Measurements from ENCODE around the gene ETNK1.

The ETNK1 gene

GRCh38 chr12:22653791-22654190 is 28.8 kb downstream of the ETNK1 start:
- Mint-ChIP-seq H3K4me1 (peaks cover 25 to 28% of the 10 kb centered on the region in 2 donors), H3K27me3 (no peaks in the 10 kb centered on the region), H3K9me3 (peaks cover 2 to 4% of the 10 kb centered on the region in 2 donors), H3K36me3 (peaks cover 29 to 55% of the 10 kb centered on the region in 2 donors), H3K27ac (no peak overlapping the region), H3K4me3 (no peak overlapping the region)
- DNase-seq (no peak), ATAC-seq (replicated peaks) (no peak)

GRCh38 chr12:22656376-22656775 is 31.4 kb downstream of the ETNK1 start:
- ATAC-seq (replicated peaks) (no peak), DNase-seq (no peak)
- H3K4me3 Mint-ChIP-seq = no peak overlapping the region
- H3K27me3 Mint-ChIP-seq = no peaks in the 10 kb centered on the region
- peaks cover 23 to 28% of the 10 kb centered on the region in 2 donors for H3K4me1 Mint-ChIP-seq
- H3K27ac Mint-ChIP-seq = no peak overlapping the region
- H3K36me3 Mint-ChIP-seq = peaks cover 29 to 45% of the 10 kb centered on the region in 2 donors
- peaks cover 2 to 4% of the 10 kb centered on the region in 2 donors for H3K9me3 Mint-ChIP-seq

DNA sequence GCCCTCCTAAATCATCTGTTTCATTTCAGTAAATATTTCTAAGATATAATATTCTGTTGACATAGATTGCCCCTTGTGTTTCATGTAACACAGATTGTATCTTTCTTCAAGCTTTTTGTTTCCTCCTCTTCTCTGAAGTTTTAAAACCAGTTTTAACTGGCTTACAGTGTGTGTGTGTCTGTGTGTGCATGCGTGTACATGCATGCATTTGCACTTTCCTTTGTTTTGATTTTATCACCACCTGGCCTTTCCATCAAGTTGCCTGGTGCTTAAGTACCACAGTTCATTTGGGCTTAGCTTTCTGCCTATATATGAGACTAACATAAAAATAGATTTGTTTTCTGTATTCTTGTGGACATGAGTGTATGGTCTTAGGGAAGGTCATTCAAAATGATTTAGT is 31.9 kb downstream of the ETNK1 start:
- Mint-ChIP-seq H3K9me3 (peaks cover 2 to 4% of the 10 kb centered on the region in 2 donors), H3K36me3 (peaks cover 27 to 43% of the 10 kb centered on the region in 2 donors), H3K4me1 (peaks cover 23 to 28% of the 10 kb centered on the region in 2 donors), H3K4me3 (no peak overlapping the region), H3K27ac (peak overlapping the region; percentile 33), H3K27me3 (no peaks in the 10 kb centered on the region)
- DNase-seq (no peak), ATAC-seq (replicated peaks) (no peak)

- Mint-ChIP-seq H3K9me3 (peaks cover 2 to 4% of the 10 kb centered on the region in 2 donors), H3K27ac (no peak overlapping the region), H3K4me1 (peaks cover 21 to 23% of the 10 kb centered on the region in 2 donors), H3K27me3 (no peaks in the 10 kb centered on the region), H3K36me3 (peaks cover 27 to 41% of the 10 kb centered on the region in 2 donors), H3K4me3 (no peak overlapping the region)
- DNase-seq = no peak
- ATAC-seq (replicated peaks) = no peak
Observed at GRCh38 chr12:22657538-22657937, 32.6 kb downstream of the ETNK1 start.

DNA sequence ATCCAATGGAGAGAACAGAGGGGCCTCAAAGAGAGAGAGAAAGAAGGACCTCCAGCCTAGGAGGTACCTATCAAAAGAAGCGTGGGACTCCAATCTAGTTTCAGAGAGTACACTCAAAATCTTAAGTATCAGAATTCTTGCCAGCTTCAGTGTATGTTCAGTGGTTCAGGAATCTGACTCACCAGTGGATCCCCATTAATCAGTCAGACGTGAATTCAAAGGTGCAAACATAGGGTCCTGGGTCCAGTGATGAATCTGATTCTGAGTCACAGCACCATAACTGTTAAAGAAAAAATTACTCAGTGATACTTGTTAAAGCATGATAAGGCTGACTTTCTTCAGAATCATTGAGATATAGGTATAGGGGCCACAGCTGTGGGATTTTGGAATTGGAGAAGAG is 33.2 kb downstream of the ETNK1 start:
- Mint-ChIP-seq H3K27me3 (no peaks in the 10 kb centered on the region), H3K4me3 (no peak overlapping the region), H3K27ac (no peak overlapping the region), H3K4me1 (peaks cover 15 to 17% of the 10 kb centered on the region in 2 donors), H3K36me3 (peaks cover 22 to 35% of the 10 kb centered on the region in 2 donors), H3K9me3 (no peaks in the 10 kb centered on the region)
- ATAC-seq (replicated peaks) (peak in 1 of 2 donors; percentile 50), DNase-seq (no peak)

- ATAC-seq (replicated peaks) (no peak), DNase-seq (no peak)
- Mint-ChIP-seq H3K9me3 (no peaks in the 10 kb centered on the region), H3K27me3 (no peaks in the 10 kb centered on the region), H3K4me1 (peaks cover 8% of the 10 kb centered on the region in 2 donors), H3K27ac (peak overlapping the region; percentile 9), H3K36me3 (peaks cover 23 to 34% of the 10 kb centered on the region in 2 donors), H3K4me3 (no peak overlapping the region)
Observed at GRCh38 chr12:22662356-22662755, 37.4 kb downstream of the ETNK1 start.

DNA sequence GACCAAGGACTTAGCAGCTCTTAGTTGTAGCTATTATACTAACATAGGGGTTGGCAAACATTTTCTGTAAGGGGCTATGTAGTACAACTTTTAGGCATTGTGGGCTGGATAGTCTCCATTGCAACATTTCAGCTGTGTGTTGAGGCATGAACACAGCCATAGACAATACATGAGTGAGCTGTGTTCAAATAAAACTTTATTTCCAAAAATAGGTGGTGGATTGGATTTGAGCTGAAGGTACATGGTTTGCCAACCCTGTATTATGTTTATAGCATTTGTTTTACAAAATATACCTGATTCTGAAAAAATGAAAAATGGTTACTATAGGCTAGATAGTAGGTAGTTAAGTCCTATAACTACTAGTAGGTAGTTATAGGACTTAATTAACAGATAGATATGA is 40.5 kb downstream of the ETNK1 start:
- Mint-ChIP-seq H3K27me3 (no peaks in the 10 kb centered on the region), H3K27ac (no peak overlapping the region), H3K9me3 (no peaks in the 10 kb centered on the region), H3K4me1 (no peaks in the 10 kb centered on the region), H3K36me3 (peaks cover 16 to 26% of the 10 kb centered on the region in 2 donors), H3K4me3 (no peak overlapping the region)
- ATAC-seq (replicated peaks) (no peak), DNase-seq (no peak)

GRCh38 chr12:22667122-22667521 is 42.2 kb downstream of the ETNK1 start:
- DNase-seq = no peak
- Mint-ChIP-seq H3K9me3 (no peaks in the 10 kb centered on the region), H3K27ac (no peak overlapping the region), H3K27me3 (no peaks in the 10 kb centered on the region), H3K4me1 (no peaks in the 10 kb centered on the region), H3K36me3 (peaks cover 13 to 23% of the 10 kb centered on the region in 2 donors), H3K4me3 (no peak overlapping the region)
- no peak for ATAC-seq (replicated peaks)

DNA sequence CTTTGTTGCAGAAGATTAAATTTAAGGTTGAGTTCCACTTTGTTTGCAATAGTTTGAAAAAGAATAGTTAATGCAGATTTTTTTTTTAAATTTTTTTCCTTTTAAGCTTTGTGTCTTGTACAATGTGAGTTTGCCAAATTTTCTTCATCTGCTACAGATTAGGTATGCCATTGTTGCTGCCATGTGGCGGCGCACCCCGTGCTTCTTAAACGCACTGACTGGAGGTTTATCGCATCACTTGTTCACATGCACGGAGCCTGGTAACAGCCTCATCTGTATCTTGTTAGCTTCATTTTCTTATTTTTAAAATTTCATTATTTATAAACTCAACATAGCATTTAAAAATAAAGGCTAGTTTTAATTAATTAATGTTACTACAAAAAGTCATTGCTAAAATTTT is 43.5 kb downstream of the ETNK1 start:
- no peaks in the 10 kb centered on the region for H3K9me3 Mint-ChIP-seq
- peaks cover 12 to 24% of the 10 kb centered on the region in 2 donors for H3K36me3 Mint-ChIP-seq
- H3K27me3 Mint-ChIP-seq = no peaks in the 10 kb centered on the region
- H3K27ac Mint-ChIP-seq = no peak overlapping the region
- no peak overlapping the region for H3K4me3 Mint-ChIP-seq
- DNase-seq (no peak), ATAC-seq (replicated peaks) (no peak)
- H3K4me1 Mint-ChIP-seq = no peaks in the 10 kb centered on the region

GRCh38 chr12:22670762-22671161 is 45.8 kb downstream of the ETNK1 start:
- ATAC-seq (replicated peaks) = no peak
- Mint-ChIP-seq H3K27me3 (no peaks in the 10 kb centered on the region), H3K4me3 (no peak overlapping the region), H3K36me3 (peaks cover 11 to 29% of the 10 kb centered on the region in 2 donors), H3K4me1 (no peaks in the 10 kb centered on the region), H3K9me3 (no peaks in the 10 kb centered on the region), H3K27ac (no peak overlapping the region)
- DNase-seq = no peak

- no peak for DNase-seq
- peaks cover 27 to 40% of the 10 kb centered on the region in 2 donors for H3K36me3 Mint-ChIP-seq
- no peak overlapping the region for H3K27ac Mint-ChIP-seq
- no peaks in the 10 kb centered on the region for H3K27me3 Mint-ChIP-seq
- H3K4me3 Mint-ChIP-seq = no peak overlapping the region
- H3K4me1 Mint-ChIP-seq = peaks cover 2 to 4% of the 10 kb centered on the region in 2 donors
- no peak for ATAC-seq (replicated peaks)
- peaks cover 0 to 7% of the 10 kb centered on the region in 2 donors for H3K9me3 Mint-ChIP-seq
Observed at GRCh38 chr12:22672951-22673350, 48.0 kb downstream of the ETNK1 start.

GRCh38 chr12:22677781-22678574 is 53.0 kb downstream of the ETNK1 start:
- H3K4me3 Mint-ChIP-seq = no peak overlapping the region
- DNase-seq (no peak), ATAC-seq (replicated peaks) (no peak)
- peaks cover 47 to 52% of the 10 kb centered on the region in 2 donors for H3K36me3 Mint-ChIP-seq
- H3K4me1 Mint-ChIP-seq = peaks cover 5 to 8% of the 10 kb centered on the region in 2 donors
- H3K27ac Mint-ChIP-seq = no peak overlapping the region
- no peaks in the 10 kb centered on the region for H3K27me3 Mint-ChIP-seq
- peaks cover 0 to 7% of the 10 kb centered on the region in 2 donors for H3K9me3 Mint-ChIP-seq

DNA sequence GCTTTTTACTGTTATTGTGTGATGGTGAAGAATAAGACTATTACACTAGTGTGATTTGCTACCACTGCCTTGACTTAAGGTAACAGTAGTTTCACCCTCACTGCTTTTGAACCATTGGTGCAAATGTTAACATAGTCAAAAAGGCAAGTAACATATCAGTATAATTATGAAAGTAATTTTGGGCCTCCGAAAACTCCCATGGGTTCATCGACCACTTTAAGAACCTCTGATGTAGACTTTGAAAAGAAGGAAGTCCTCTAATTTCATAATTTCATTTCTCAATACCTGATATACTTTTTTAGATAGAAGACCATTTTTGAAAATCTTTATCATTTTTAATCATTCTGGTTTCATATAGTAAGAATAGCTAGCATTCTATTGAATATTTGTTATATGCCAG is 57.7 kb downstream of the ETNK1 start:
- H3K4me3 Mint-ChIP-seq = no peak overlapping the region
- H3K27ac Mint-ChIP-seq = no peak overlapping the region
- no peaks in the 10 kb centered on the region for H3K27me3 Mint-ChIP-seq
- ATAC-seq (replicated peaks) (peak; percentile 39 to 47), DNase-seq (no peak)
- peaks cover 10 to 19% of the 10 kb centered on the region in 2 donors for H3K4me1 Mint-ChIP-seq
- H3K9me3 Mint-ChIP-seq = peaks cover 0 to 2% of the 10 kb centered on the region in 2 donors
- H3K36me3 Mint-ChIP-seq = peaks cover 34 to 44% of the 10 kb centered on the region in 2 donors

DNA sequence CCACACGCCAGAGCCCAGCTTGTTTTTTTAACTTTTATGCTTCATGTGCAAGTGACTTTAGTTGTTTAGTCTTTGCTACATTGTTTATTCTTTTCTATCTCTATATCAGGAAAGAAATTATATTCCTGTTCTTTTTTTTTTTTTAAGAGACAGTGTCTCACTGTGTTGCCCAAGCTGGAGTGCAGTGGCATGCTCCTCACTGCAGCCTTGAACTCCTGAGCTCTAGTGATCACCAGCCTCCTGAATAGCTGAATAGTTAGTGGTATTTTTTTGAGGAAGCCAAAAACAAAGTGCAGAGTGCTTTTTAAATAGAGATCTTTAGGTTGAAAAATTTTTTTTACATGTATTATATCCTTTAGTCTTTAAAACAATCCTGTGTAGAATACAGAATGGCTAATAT is 58.2 kb downstream of the ETNK1 start:
- ATAC-seq (replicated peaks) (no peak), DNase-seq (no peak)
- Mint-ChIP-seq H3K27ac (no peak overlapping the region), H3K36me3 (peaks cover 29 to 40% of the 10 kb centered on the region in 2 donors), H3K4me3 (no peak overlapping the region), H3K9me3 (peaks cover 0 to 2% of the 10 kb centered on the region in 2 donors), H3K27me3 (no peaks in the 10 kb centered on the region), H3K4me1 (peaks cover 10 to 15% of the 10 kb centered on the region in 2 donors)
